ENCODE results near the gene KIAA1217. TPM values are rescaled to one million over a fixed set of nuclear protein-coding genes. Genes with fewer than 3 reads are reported as not detected.

KIAA1217 gene
- total RNA-seq, 1 experiment from 2014 or later, result 18.6 TPM

DNA sequence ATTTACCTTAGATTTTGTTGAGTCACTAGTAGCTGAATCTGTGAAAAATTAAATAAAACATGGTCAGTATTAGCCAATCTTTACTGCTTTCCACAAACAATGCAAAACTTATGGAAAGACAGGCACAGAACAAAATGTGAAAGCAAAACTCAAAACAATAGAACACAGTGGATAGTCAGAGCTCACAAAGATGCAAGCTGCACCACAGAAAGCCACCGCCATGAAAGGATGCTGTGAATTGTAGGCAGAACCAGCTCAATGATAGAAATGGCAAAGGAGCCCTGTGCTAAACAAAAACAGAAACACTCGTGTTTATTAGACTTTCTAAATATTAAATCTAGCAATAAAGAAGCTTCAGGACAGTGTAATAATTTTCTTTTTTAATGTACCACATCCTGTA lies 380.3 kb downstream of the KIAA1217 start:
- no peak overlapping the region for H3K23ac ChIP-seq (ENCODE audit: insufficient read length, low read depth, low read length)
- H3K27me3 ChIP-seq (ENCODE audit: insufficient read depth, low read length), result no peaks in the 10 kb centered on the region
- no peaks in the 10 kb centered on the region for H3K23me2 ChIP-seq (ENCODE audit: insufficient read length, low read depth, low read length, poor library complexity, severe bottlenecking)
- peaks cover 22 to 62% (median 59%) of the 10 kb centered on the region in 3 experiments; a peak in 6 of 7 replicates for H3K36me3 Mint-ChIP-seq (ENCODE audit: insufficient read depth in 1 of 3, low read depth in 3 of 3)
- no peak overlapping the region for H3K4me2 ChIP-seq (ENCODE audit: insufficient read depth, insufficient read length, low read length)
- TF ChIP-seq, protein P1, sequence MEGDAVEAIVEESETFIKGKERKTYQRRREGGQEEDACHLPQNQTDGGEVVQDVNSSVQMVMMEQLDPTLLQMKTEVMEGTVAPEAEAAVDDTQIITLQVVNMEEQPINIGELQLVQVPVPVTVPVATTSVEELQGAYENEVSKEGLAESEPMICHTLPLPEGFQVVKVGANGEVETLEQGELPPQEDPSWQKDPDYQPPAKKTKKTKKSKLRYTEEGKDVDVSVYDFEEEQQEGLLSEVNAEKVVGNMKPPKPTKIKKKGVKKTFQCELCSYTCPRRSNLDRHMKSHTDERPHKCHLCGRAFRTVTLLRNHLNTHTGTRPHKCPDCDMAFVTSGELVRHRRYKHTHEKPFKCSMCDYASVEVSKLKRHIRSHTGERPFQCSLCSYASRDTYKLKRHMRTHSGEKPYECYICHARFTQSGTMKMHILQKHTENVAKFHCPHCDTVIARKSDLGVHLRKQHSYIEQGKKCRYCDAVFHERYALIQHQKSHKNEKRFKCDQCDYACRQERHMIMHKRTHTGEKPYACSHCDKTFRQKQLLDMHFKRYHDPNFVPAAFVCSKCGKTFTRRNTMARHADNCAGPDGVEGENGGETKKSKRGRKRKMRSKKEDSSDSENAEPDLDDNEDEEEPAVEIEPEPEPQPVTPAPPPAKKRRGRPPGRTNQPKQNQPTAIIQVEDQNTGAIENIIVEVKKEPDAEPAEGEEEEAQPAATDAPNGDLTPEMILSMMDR (conservative IDR thresholded peaks at IDR 0.05), result no peak
- no peak overlapping the region for H3K18ac ChIP-seq (ENCODE audit: insufficient read length, low read depth, low read length)
- H2AK5ac ChIP-seq (ENCODE audit: insufficient read length, low read length), result no peak overlapping the region
- H3K56ac ChIP-seq (ENCODE audit: insufficient read length, low read depth, low read length), result no peak overlapping the region
- no peak overlapping the region for H2BK120ac ChIP-seq (ENCODE audit: low read depth, low read length, poor library complexity, severe bottlenecking)
- H3K27ac ChIP-seq (ENCODE audit: insufficient read length, low read depth, low read length), result no peak overlapping the region
- DNase-seq, result no peak
- H3K79me2 ChIP-seq (ENCODE audit: insufficient read depth, low read length), result no peaks in the 10 kb centered on the region
- no peak overlapping the region for H3K14ac ChIP-seq (ENCODE audit: insufficient read depth, low read length)
- no peak overlapping the region for H4K8ac ChIP-seq (replicated peaks; ENCODE audit: insufficient read length, low read depth, low read length)
- H3K27me3 Mint-ChIP-seq (ENCODE audit: low read depth), result no peaks in the 10 kb centered on the region
- no peaks in the 10 kb centered on the region for H3K79me1 ChIP-seq (ENCODE audit: insufficient read depth, low read depth, low read length, poor library complexity, severe bottlenecking)
- H2BK20ac ChIP-seq (ENCODE audit: low read depth, low read length, poor library complexity, severe bottlenecking), result no peak overlapping the region
- no peaks in the 10 kb centered on the region for H3K4me1 ChIP-seq (ENCODE audit: insufficient read depth, low read length)
- H2AFZ ChIP-seq (ENCODE audit: low read length), result no peak overlapping the region
- H3K4ac ChIP-seq (ENCODE audit: low read depth, low read length), result no peak overlapping the region
- no peak overlapping the region for H2BK15ac ChIP-seq (ENCODE audit: low read depth, low read length)
- no peaks in the 10 kb centered on the region for H3K9me3 Mint-ChIP-seq
- no peak overlapping the region for H3T11ph ChIP-seq (ENCODE audit: low read length)
- H3K9me3 ChIP-seq (ENCODE audit: control insufficient read depth, low read depth, low read length), result no peaks in the 10 kb centered on the region
- no peak overlapping the region for H3K4me3 Mint-ChIP-seq
- H3K27ac Mint-ChIP-seq, result no peak overlapping the region
- H4K5ac ChIP-seq (ENCODE audit: insufficient read length, low read depth, low read length), result no peak overlapping the region
- H2BK5ac ChIP-seq (ENCODE audit: insufficient read length, low read length), result no peak overlapping the region
- no peaks in the 10 kb centered on the region for H3K4me1 Mint-ChIP-seq
- no peak overlapping the region for H3K9ac ChIP-seq (ENCODE audit: extremely low read depth, insufficient read length, low read length)
- H4K20me1 ChIP-seq (ENCODE audit: control insufficient read depth, insufficient read depth, insufficient read length), result no peaks in the 10 kb centered on the region
- no peak overlapping the region for H4K91ac ChIP-seq (ENCODE audit: insufficient read length, low read depth, low read length)
- no peak overlapping the region for H2BK12ac ChIP-seq (ENCODE audit: insufficient read length, low read depth, low read length)
- WGBS (ENCODE audit: extremely low coverage, insufficient read length, low lambda C conversion rate), result no CpG with 5 or more reads among the region's 2 CpGs

All from H9 (cell line).